Measurements from ENCODE around the gene NPAS3.

DNA sequence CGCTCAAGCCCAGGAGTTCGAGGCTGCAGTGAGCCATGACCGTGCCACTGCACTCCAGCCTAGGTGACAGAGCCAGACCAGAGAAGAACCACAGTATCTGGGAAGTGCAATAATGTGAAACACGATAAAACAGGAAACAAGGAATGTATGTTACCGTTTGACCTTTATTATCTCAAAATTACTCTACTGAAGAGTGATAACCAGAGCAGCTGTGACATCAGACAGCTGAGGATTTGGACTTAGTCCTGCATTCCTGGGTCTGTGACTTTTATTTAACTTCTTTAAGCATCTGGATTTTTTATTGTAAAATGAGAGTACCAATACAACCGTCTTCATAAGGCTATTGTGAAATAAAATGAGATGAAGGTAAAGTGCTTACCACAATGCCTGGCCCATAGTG is 806.5 kb downstream of the NPAS3 start:
- no peak for TF ChIP-seq POLR2A (IDR thresholded peaks at IDR 0.05)
- TF ChIP-seq, protein P1, sequence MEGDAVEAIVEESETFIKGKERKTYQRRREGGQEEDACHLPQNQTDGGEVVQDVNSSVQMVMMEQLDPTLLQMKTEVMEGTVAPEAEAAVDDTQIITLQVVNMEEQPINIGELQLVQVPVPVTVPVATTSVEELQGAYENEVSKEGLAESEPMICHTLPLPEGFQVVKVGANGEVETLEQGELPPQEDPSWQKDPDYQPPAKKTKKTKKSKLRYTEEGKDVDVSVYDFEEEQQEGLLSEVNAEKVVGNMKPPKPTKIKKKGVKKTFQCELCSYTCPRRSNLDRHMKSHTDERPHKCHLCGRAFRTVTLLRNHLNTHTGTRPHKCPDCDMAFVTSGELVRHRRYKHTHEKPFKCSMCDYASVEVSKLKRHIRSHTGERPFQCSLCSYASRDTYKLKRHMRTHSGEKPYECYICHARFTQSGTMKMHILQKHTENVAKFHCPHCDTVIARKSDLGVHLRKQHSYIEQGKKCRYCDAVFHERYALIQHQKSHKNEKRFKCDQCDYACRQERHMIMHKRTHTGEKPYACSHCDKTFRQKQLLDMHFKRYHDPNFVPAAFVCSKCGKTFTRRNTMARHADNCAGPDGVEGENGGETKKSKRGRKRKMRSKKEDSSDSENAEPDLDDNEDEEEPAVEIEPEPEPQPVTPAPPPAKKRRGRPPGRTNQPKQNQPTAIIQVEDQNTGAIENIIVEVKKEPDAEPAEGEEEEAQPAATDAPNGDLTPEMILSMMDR (IDR thresholded peaks at IDR 0.05), result no peak

Measured in tibial nerve (tissue), 3 donors.